ENCODE measurements around the gene PDE5A.

GRCh38 chr4:119675391-119675790 lies 46.8 kb upstream of the PDE5A start:
- TF ChIP-seq EZH2phosphoT487 (IDR thresholded peaks at IDR 0.05; ENCODE audit: insufficient read depth, low read depth) (no peak), EZH2 (IDR thresholded peaks at IDR 0.05; ENCODE audit: insufficient read depth, poor library complexity, severe bottlenecking) (no peak)

Measured in GM23248 (cell line).